Parathyroid adenoma (tissue), 2 donors: Measurements from ENCODE around the gene RGS9BP.
"Not testable (repeated sequence)": the region's sequence is repeated elsewhere in the genome, so short reads cannot be mapped to it uniquely, and the experiment has no call there.

Source experiments
- H2AFZ ChIP-seq: fragments of 300-600 bp; sonication (generic); one replicate; pipeline ENCODE4 v1.7.0; 2017; ENCODE audit warnings: antibody characterized with exemption, mild to moderate bottlenecking
- H3K27ac ChIP-seq: fragments of 300-600 bp; sonication (generic); one replicate; pipeline ENCODE4 v1.7.0; 2017
- H3K27me3 ChIP-seq: fragments of 300-600 bp; sonication (generic); one replicate; pipeline ENCODE4 v1.7.0; 2017; ENCODE audit warnings: low read length; ENCODE audit not compliant: control insufficient read depth, insufficient read depth
- H3K36me3 ChIP-seq: fragments of 300-600 bp; sonication (generic); one replicate; pipeline ENCODE4 v1.7.0; 2017; ENCODE audit warnings: low read length; ENCODE audit not compliant: control insufficient read depth, insufficient read depth
- H3K4me1 ChIP-seq: fragments of 300-600 bp; sonication (generic); one replicate; pipeline ENCODE4 v1.7.0; 2017; ENCODE audit warnings: control low read depth
- H3K4me2 ChIP-seq: fragments of 300-600 bp; sonication (generic); one replicate; pipeline ENCODE4 v1.7.0; 2017; ENCODE audit warnings: low read length
- H3K4me3 ChIP-seq: fragments of 300-600 bp; sonication (generic); one replicate; pipeline ENCODE4 v1.7.0; 2017; ENCODE audit warnings: low read depth, low read length
- H3K79me2 ChIP-seq: fragments of 300-600 bp; sonication (generic); one replicate; pipeline ENCODE4 v1.7.0; 2017; ENCODE audit warnings: control low read depth
- H3K9ac ChIP-seq: fragments of 300-600 bp; sonication (generic); one replicate; pipeline ENCODE4 v1.7.0; 2017; ENCODE audit warnings: mild to moderate bottlenecking
- H3K9me3 ChIP-seq: fragments of 300-600 bp; sonication (generic); one replicate; pipeline ENCODE4 v1.7.0; 2017; ENCODE audit warnings: low read length; ENCODE audit not compliant: control insufficient read depth
- TF ChIP-seq, protein P1 (sequence below): fragments of 300-600 bp; sonication (generic); IDR thresholded peaks from one replicate; pipeline ENCODE4 v1.7.0; 2017; ENCODE audit warnings: antibody characterized with exemption, mild to moderate bottlenecking
- donor health status: primary hyperparathyroidism.

Gene RGS9BP

GRCh38 chr19:32649751-32650150, 25.9 kb upstream of the RGS9BP start:
- TF ChIP-seq, protein P1, sequence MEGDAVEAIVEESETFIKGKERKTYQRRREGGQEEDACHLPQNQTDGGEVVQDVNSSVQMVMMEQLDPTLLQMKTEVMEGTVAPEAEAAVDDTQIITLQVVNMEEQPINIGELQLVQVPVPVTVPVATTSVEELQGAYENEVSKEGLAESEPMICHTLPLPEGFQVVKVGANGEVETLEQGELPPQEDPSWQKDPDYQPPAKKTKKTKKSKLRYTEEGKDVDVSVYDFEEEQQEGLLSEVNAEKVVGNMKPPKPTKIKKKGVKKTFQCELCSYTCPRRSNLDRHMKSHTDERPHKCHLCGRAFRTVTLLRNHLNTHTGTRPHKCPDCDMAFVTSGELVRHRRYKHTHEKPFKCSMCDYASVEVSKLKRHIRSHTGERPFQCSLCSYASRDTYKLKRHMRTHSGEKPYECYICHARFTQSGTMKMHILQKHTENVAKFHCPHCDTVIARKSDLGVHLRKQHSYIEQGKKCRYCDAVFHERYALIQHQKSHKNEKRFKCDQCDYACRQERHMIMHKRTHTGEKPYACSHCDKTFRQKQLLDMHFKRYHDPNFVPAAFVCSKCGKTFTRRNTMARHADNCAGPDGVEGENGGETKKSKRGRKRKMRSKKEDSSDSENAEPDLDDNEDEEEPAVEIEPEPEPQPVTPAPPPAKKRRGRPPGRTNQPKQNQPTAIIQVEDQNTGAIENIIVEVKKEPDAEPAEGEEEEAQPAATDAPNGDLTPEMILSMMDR: no peak
- H3K9me3 ChIP-seq: no peaks in the 10 kb centered on the region
- H3K9ac ChIP-seq: no peak overlapping the region
- no peak overlapping the region for H3K4me2 ChIP-seq
- no peaks in the 10 kb centered on the region for H3K36me3 ChIP-seq
- no peak overlapping the region for H3K4me3 ChIP-seq
- no peak overlapping the region for H3K27ac ChIP-seq
- H3K79me2 ChIP-seq: peaks cover 4% of the 10 kb centered on the region
- no peaks in the 10 kb centered on the region for H3K4me1 ChIP-seq
- no peaks in the 10 kb centered on the region for H3K27me3 ChIP-seq
- H2AFZ ChIP-seq: no peak overlapping the region

GRCh38 chr19:32650671-32651070, 25.0 kb upstream of the RGS9BP start:
- no peaks in the 10 kb centered on the region for H3K27me3 ChIP-seq
- H3K4me2 ChIP-seq: no peak overlapping the region
- no peak overlapping the region for H3K9ac ChIP-seq
- peaks cover 4% of the 10 kb centered on the region for H3K79me2 ChIP-seq
- H3K27ac ChIP-seq: no peak overlapping the region
- H3K4me1 ChIP-seq: no peaks in the 10 kb centered on the region
- H3K9me3 ChIP-seq: no peaks in the 10 kb centered on the region
- no peak overlapping the region for H2AFZ ChIP-seq
- H3K4me3 ChIP-seq: no peak overlapping the region
- TF ChIP-seq, protein P1: no peak
- no peaks in the 10 kb centered on the region for H3K36me3 ChIP-seq

DNA sequence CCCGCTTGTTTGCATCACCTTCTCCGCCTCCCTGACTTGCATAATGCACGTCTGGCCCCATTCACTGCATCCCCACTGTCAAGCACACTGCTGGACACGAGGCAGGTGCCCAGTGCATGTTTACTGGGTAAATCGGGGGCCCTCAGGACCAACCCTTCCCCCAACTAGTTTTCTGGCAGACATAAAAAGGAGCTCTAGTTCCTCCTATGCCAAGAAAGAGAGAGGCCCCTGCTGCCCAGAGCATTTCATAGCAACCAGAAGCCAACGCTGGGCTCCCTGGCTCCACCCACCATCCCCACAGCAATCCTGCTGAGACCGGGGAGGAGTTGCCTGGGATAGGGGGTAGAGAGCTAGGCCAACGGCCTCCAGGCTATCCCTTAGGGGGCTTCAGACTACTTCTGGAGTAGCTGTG, 23.9 kb upstream of the RGS9BP start:
- Histone ChIP-seq H3K9ac (no peak overlapping the region), H3K4me3 (no peak overlapping the region), H3K4me2 (no peak overlapping the region), H3K27ac (no peak overlapping the region), H3K4me1 (no peaks in the 10 kb centered on the region), H3K79me2 (peaks cover 4% of the 10 kb centered on the region), H3K27me3 (no peaks in the 10 kb centered on the region), H3K36me3 (no peaks in the 10 kb centered on the region), H2AFZ (no peak overlapping the region), H3K9me3 (no peaks in the 10 kb centered on the region)
- TF ChIP-seq, protein P1: no peak

GRCh38 chr19:32652331-32652730, 23.3 kb upstream of the RGS9BP start:
- H3K36me3 ChIP-seq, H3K27ac ChIP-seq, H3K4me1 ChIP-seq, H3K9ac ChIP-seq, H3K27me3 ChIP-seq, H3K4me2 ChIP-seq, H3K9me3 ChIP-seq, H3K4me3 ChIP-seq, H3K79me2 ChIP-seq, H2AFZ ChIP-seq: not testable (repeated sequence)

GRCh38 chr19:32652894-32653598, 22.6 kb upstream of the RGS9BP start:
- Histone ChIP-seq H2AFZ (no peak overlapping the region), H3K27me3 (no peaks in the 10 kb centered on the region), H3K79me2 (peaks cover 4% of the 10 kb centered on the region), H3K4me1 (no peaks in the 10 kb centered on the region), H3K4me2 (no peak overlapping the region), H3K27ac (no peak overlapping the region), H3K9ac (no peak overlapping the region), H3K4me3 (no peak overlapping the region), H3K36me3 (no peaks in the 10 kb centered on the region), H3K9me3 (no peaks in the 10 kb centered on the region)
- TF ChIP-seq, protein P1: no peak
